ENCODE measurements around the gene ACADVL. TPM values are rescaled to one million over a fixed set of nuclear protein-coding genes. Genes with fewer than 3 reads are reported as not detected.

ACADVL gene
- polyA plus RNA-seq, 1 of the 3 experiments (the other 2 are of a cell fraction): 635 TPM

- Histone ChIP-seq H3K4me2 (no peak overlapping the region), H2AFZ (ENCODE audit: low read depth) (no peak overlapping the region), H3K36me3 (replicated peaks in 1 of 2; ENCODE audit: control insufficient read depth in 1 of 2, insufficient read depth in 2 of 2, low read length in 1 of 2) (peaks cover 36 to 46% of the 10 kb centered on the region in 2 experiments), H3F3A (replicated peaks; ENCODE audit: insufficient read depth) (peaks cover 6% of the 10 kb centered on the region), H3K9ac (no peak overlapping the region), H3K4me1 (ENCODE audit: control insufficient read depth in 1 of 2, insufficient read depth in 2 of 2, low read depth in 1 of 2, low read length in 1 of 2) (no peaks in the 10 kb centered on the region), H3K79me2 (ENCODE audit: insufficient read depth) (no peaks in the 10 kb centered on the region), H3K9me3 (no peaks in the 10 kb centered on the region), H4K20me1 (ENCODE audit: insufficient read depth) (no peaks in the 10 kb centered on the region), H3K4me3 (ENCODE audit: low read depth in 2 of 2, low read length in 1 of 2) (no peak overlapping the region), H3K27ac (ENCODE audit: low read depth in 2 of 2, low read length in 1 of 2) (no peak overlapping the region), H3K27me3 (ENCODE audit: insufficient read depth) (no peaks in the 10 kb centered on the region), H3K9me2 (no peaks in the 10 kb centered on the region)
- ChIA-PET POLR2A (interaction anchor here (0.6 kb wide), 1 partner anchor 18 kb away, joined by 3 read pairs; no protein-coding TSS in a partner anchor), CTCF (no interaction called here)
- 93% methylated on average over 16 of the region's 22 CpGs for WGBS (ENCODE audit: low lambda C conversion rate)
- no peak for DNase-seq
- TF ChIP-seq CHD2 (IDR thresholded peaks at IDR 0.05; ENCODE audit: low read length, partially characterized antibody) (no peak), FOXM1 (IDR thresholded peaks at IDR 0.05; ENCODE audit: low read depth) (no peak), SMC3 (IDR thresholded peaks at IDR 0.05; ENCODE audit: low read depth, low read length) (no peak), TAF1 (IDR thresholded peaks at IDR 0.05; ENCODE audit: borderline replicate concordance, low read depth, low read length) (no peak), JUND (IDR thresholded peaks at IDR 0.05) (no peak), MAX (IDR thresholded peaks at IDR 0.05; ENCODE audit: low read depth) (no peak), RXRA (IDR thresholded peaks at IDR 0.05; ENCODE audit: borderline replicate concordance, low read depth) (no peak), USF1 (IDR thresholded peaks at IDR 0.05; ENCODE audit: borderline replicate concordance, low read depth) (no peak)
Observed at GRCh38 chr17:7196651-7197401, 22.9 kb upstream of the ACADVL start.

- TF ChIP-seq FOSL2 (IDR thresholded peaks at IDR 0.05; ENCODE audit: borderline replicate concordance, low read depth): no peak
Observed at GRCh38 chr17:7203391-7203790, 16.3 kb upstream of the ACADVL start.

More at GRCh38 chr17:7203391-7203790, 16.3 kb upstream of the ACADVL start:
- Histone ChIP-seq H3K27ac (ENCODE audit: low read depth in 2 of 2, low read length in 1 of 2) (no peak overlapping the region; a peak in 1 of 4 replicates), H2AFZ (ENCODE audit: low read depth) (no peak overlapping the region), H3K36me3 (replicated peaks in 1 of 2; ENCODE audit: control insufficient read depth in 1 of 2, insufficient read depth in 2 of 2, low read length in 1 of 2) (peaks cover 20 to 28% of the 10 kb centered on the region in 2 experiments), H3K4me3 (ENCODE audit: low read depth in 2 of 2, low read length in 1 of 2) (no peak overlapping the region), H3K27me3 (ENCODE audit: insufficient read depth) (no peaks in the 10 kb centered on the region), H3K9me2 (no peaks in the 10 kb centered on the region), H3K9me3 (no peaks in the 10 kb centered on the region), H3F3A (replicated peaks; ENCODE audit: insufficient read depth) (peaks cover 10% of the 10 kb centered on the region), H4K20me1 (ENCODE audit: insufficient read depth) (peaks cover 3% of the 10 kb centered on the region; the same call in 1 of the 2 replicates), H3K79me2 (ENCODE audit: insufficient read depth) (peaks cover 6% of the 10 kb centered on the region), H3K4me1 (ENCODE audit: control insufficient read depth in 1 of 2, insufficient read depth in 2 of 2, low read depth in 1 of 2, low read length in 1 of 2) (peaks cover 0 to 13% of the 10 kb centered on the region in 2 experiments; a peak in 2 of 4 replicates), H3K9ac (no peak overlapping the region), H3K4me2 (no peak overlapping the region)
- POLR2A ChIA-PET: no interaction called here
- no peak for DNase-seq
- WGBS (ENCODE audit: low lambda C conversion rate): 94% methylated on average over 16 of the region's 16 CpGs
- CTCF ChIA-PET: interaction anchor here (1.2 to 2.4 kb wide), 6 partner anchors 11 to 158 kb away, joined by 3 to 10 read pairs (median 4); no protein-coding TSS in a partner anchor
